IMR-90 (cell line): ENCODE data around the gene ACVR1. TPM values are rescaled to one million over a fixed set of nuclear protein-coding genes. Genes with fewer than 3 reads are reported as not detected.

Experiments
- ATAC-seq: fragments of 200-7000 bp; cut with Tn5 transposase; 2 replicates; pipeline ENCODE4 v1.9.1; 2020; ENCODE audit warnings: low read depth, mild to moderate bottlenecking, moderate library complexity
- BruUV-seq: library from RNA; stranded (reverse); fragments of 400-500 nt; replicated peaks from 2 replicates; lab custom pipeline; 2021; lab: Mats Ljungman, UMichigan
- CTCF ChIA-PET: fragments of 300-600 bp; formaldehyde crosslinking; extraction: SDS; loops from one replicate; lab custom pipeline; 2021; ENCODE audit warnings: antibody characterized with exemption; lab: Yijun Ruan, JAX
- POLR2A ChIA-PET: fragments of 300-600 bp; sonication (Branson Sonifier 250); formaldehyde crosslinking; loops from one replicate; lab custom pipeline; 2022; ENCODE audit warnings: antibody characterized with exemption; ENCODE audit not compliant: unreplicated experiment; lab: Charles Lee
- DNase-seq: peaks from one replicate; pipeline ENCODE4 v3.0.0; 2013
- H2AFZ ChIP-seq: replicated peaks from 2 replicates; pipeline ENCODE3; 2013; ENCODE audit warnings: low read length, mild to moderate bottlenecking; ENCODE audit not compliant: poor library complexity
- H2AK5ac ChIP-seq: 2 replicates; pipeline ENCODE4 v1.6.1; 2013; ENCODE audit warnings: low read depth, low read length, inconsistent platforms
- H2AK9ac ChIP-seq: replicated peaks from 2 replicates; pipeline ENCODE3; 2013; ENCODE audit warnings: mild to moderate bottlenecking, low read depth, low read length, moderate library complexity; ENCODE audit not compliant: poor library complexity
- H2BK120ac ChIP-seq: 2 replicates; pipeline ENCODE4 v1.6.1; 2013; ENCODE audit warnings: low read depth, low read length, inconsistent platforms
- H2BK15ac ChIP-seq: 3 replicates; pipeline ENCODE4 v1.6.1; 2013; ENCODE audit warnings: low read depth, low read length, inconsistent platforms
- H2BK20ac ChIP-seq: 2 replicates; pipeline ENCODE4 v1.6.1; 2013; ENCODE audit warnings: low read depth, mild to moderate bottlenecking, inconsistent platforms, low read length, moderate library complexity
- H2BK5ac ChIP-seq: 2 replicates; pipeline ENCODE4 v1.6.1; 2013; ENCODE audit warnings: mild to moderate bottlenecking, low read depth, low read length, inconsistent platforms; ENCODE audit not compliant: poor library complexity, severe bottlenecking
- H3K14ac ChIP-seq: replicated peaks from 2 replicates; pipeline ENCODE4 v1.6.1; 2013; ENCODE audit warnings: low read depth, low read length, inconsistent platforms
- H3K18ac ChIP-seq: 2 replicates; pipeline ENCODE4 v1.6.1; 2013; ENCODE audit warnings: low read depth, low read length, control low read depth
- H3K23ac ChIP-seq: 2 replicates; pipeline ENCODE4 v1.6.1; 2013; ENCODE audit warnings: low read depth, low read length, inconsistent platforms
- H3K27ac ChIP-seq: 2 replicates; pipeline ENCODE4 v1.5.1; 2013; ENCODE audit warnings: mild to moderate bottlenecking, control low read depth, low read length; ENCODE audit not compliant: insufficient read depth
- H3K27me3 ChIP-seq: 2 replicates; pipeline ENCODE4 v1.6.1; 2013; ENCODE audit warnings: low read length; ENCODE audit not compliant: control insufficient read depth, insufficient read depth
- H3K36me3 ChIP-seq: 2 replicates; pipeline ENCODE4 v1.6.1; 2013; ENCODE audit warnings: low read length, mixed read lengths; ENCODE audit not compliant: control insufficient read depth, insufficient read depth
- H3K4ac ChIP-seq: 2 replicates; pipeline ENCODE4 v1.6.1; 2013; ENCODE audit warnings: low read depth, low read length, inconsistent platforms
- H3K4me1 ChIP-seq: 2 replicates; pipeline ENCODE4 v1.6.1; 2013; ENCODE audit warnings: low read length, mixed read lengths; ENCODE audit not compliant: control insufficient read depth, insufficient read depth
- H3K4me2 ChIP-seq: 2 replicates; pipeline ENCODE4 v1.6.1; 2013; ENCODE audit warnings: low read depth, mild to moderate bottlenecking, control low read depth, low read length, moderate library complexity
- H3K4me3 ChIP-seq: 2 replicates; pipeline ENCODE4 v1.5.1; 2013; ENCODE audit warnings: low read depth, mild to moderate bottlenecking, control low read depth, low read length, moderate library complexity; ENCODE audit not compliant: insufficient read depth
- H3K56ac ChIP-seq: 2 replicates; pipeline ENCODE4 v1.6.1; 2013; ENCODE audit warnings: low read length, inconsistent platforms; ENCODE audit not compliant: insufficient read depth; ENCODE audit errors: extremely low read depth
- H3K79me1 ChIP-seq, 2 experiments: 2 replicates each; pipeline ENCODE4 v1.6.1; 2013; ENCODE audit warnings: low read length in 2 of 2, inconsistent platforms in 1 of 2, low read depth in 1 of 2
- H3K9ac ChIP-seq: 2 replicates; pipeline ENCODE4 v1.6.1; 2013; ENCODE audit warnings: low read depth, low read length, control low read depth
- H3K9me1 ChIP-seq: 2 replicates; pipeline ENCODE4 v1.6.1; 2013; ENCODE audit warnings: low read length, inconsistent platforms; ENCODE audit not compliant: insufficient read depth
- H3K9me3 ChIP-seq: 2 replicates; pipeline ENCODE4 v1.6.1; 2013; ENCODE audit warnings: low read length; ENCODE audit not compliant: control insufficient read depth, insufficient read depth
- H4K20me1 ChIP-seq: 2 replicates; pipeline ENCODE4 v1.6.1; 2013; ENCODE audit warnings: low read length, inconsistent platforms; ENCODE audit not compliant: insufficient read depth
- H4K5ac ChIP-seq: 2 replicates; pipeline ENCODE4 v1.6.1; 2013; ENCODE audit warnings: mild to moderate bottlenecking, low read depth, low read length, control low read depth
- H4K8ac ChIP-seq, 2 experiments: 2 replicates each; pipeline ENCODE4 v1.6.1; 2013; ENCODE audit warnings: low read depth in 2 of 2, low read length in 2 of 2, control low read depth in 1 of 2, inconsistent platforms in 1 of 2
- H4K91ac ChIP-seq: 2 replicates; pipeline ENCODE4 v1.6.1; 2013; ENCODE audit warnings: low read depth, low read length, inconsistent platforms; ENCODE audit not compliant: insufficient read depth
- BHLHE40 ChIP-seq: fragments of 150-350 bp; IDR thresholded peaks from 2 replicates; pipeline ENCODE4 v1.6.1; 2016; ENCODE audit warnings: mild to moderate bottlenecking, low read depth, low read length
- CEBPB ChIP-seq: IDR thresholded peaks from 2 replicates; pipeline ENCODE4 v1.6.1; 2012; ENCODE audit warnings: low read depth, low read length, improper control_type of control experiment
- CHD1 ChIP-seq: IDR thresholded peaks from 2 replicates; pipeline ENCODE4 v1.6.1; 2012; ENCODE audit warnings: low read depth, low read length, improper control_type of control experiment
- FOS ChIP-seq: fragments of 150-350 bp; IDR thresholded peaks from 2 replicates; pipeline ENCODE4 v1.6.1; 2016; ENCODE audit warnings: low read depth, low read length
- MAFK ChIP-seq: IDR thresholded peaks from 2 replicates; pipeline ENCODE4 v1.6.1; 2012; ENCODE audit warnings: low read depth, low read length, improper control_type of control experiment
- MAZ ChIP-seq: IDR thresholded peaks from 2 replicates; pipeline ENCODE4 v1.6.1; 2012; ENCODE audit warnings: low read depth, mild to moderate bottlenecking, low read length, improper control_type of control experiment, moderate library complexity, borderline replicate concordance
- NFE2L2 ChIP-seq: fragments of 150-350 bp; IDR thresholded peaks from 2 replicates; pipeline ENCODE4 v1.6.1; 2016; ENCODE audit warnings: low read depth, mild to moderate bottlenecking, low read length
- POLR2A ChIP-seq: IDR thresholded peaks from 2 replicates; pipeline ENCODE4 v1.6.1; 2012; ENCODE audit warnings: mild to moderate bottlenecking, low read depth, low read length
- RAD21 ChIP-seq: IDR thresholded peaks from 2 replicates; pipeline ENCODE4 v1.6.1; 2012; ENCODE audit warnings: low read length, improper control_type of control experiment
- RCOR1 ChIP-seq: IDR thresholded peaks from 2 replicates; pipeline ENCODE4 v1.6.1; 2012; ENCODE audit warnings: mild to moderate bottlenecking, low read length, improper control_type of control experiment; ENCODE audit not compliant: insufficient replicate concordance
- RFX5 ChIP-seq: IDR thresholded peaks from 2 replicates; pipeline ENCODE4 v1.8.0; 2012; ENCODE audit warnings: low read depth, mild to moderate bottlenecking, low read length, moderate library complexity
- SMC3 ChIP-seq: fragments of 150-350 bp; IDR thresholded peaks from 2 replicates; pipeline ENCODE4 v1.6.1; 2016; ENCODE audit warnings: low read depth, mild to moderate bottlenecking, antibody characterized with exemption, low read length, moderate library complexity
- dilution Hi-C: fragments of 300-500 bp; cut with HindIII; formaldehyde crosslinking; loops from one replicate; pipeline ENCODE4 v1.14.3; 2018; ENCODE audit warnings: low sequenced_read_pairs; ENCODE audit not compliant: unreplicated experiment
- in situ Hi-C: fragments of 300-500 bp; cut with MboI; formaldehyde crosslinking; loops from 3 replicates; pipeline ENCODE4 v1.14.3; 2019; ENCODE audit warnings: low sequenced_read_pairs, inconsistent platforms, mixed read lengths
- intact Hi-C: fragments of 100-400 bp; cut with micrococcal nuclease; formaldehyde crosslinking; loops from 2 replicates; pipeline ENCODE4 v1.10.0; 2022
- polyA plus RNA-seq, 3 experiments: library from polyadenylated mRNA; depleted of rRNA; stranded (reverse); fragments of >200 nt; gene quantifications; 2 replicates each; pipeline ENCODE4 v1.2.3, GENCODE V29; 2012; ENCODE audit warnings: low replicate concordance in 1 of 3
- total RNA-seq: library from RNA; depleted of rRNA; stranded (reverse); fragments of >200 nt; gene quantifications from 2 replicates; pipeline ENCODE4 v1.2.3, GENCODE V29; 2012
- TF ChIP-seq, protein P1 (sequence below): conservative IDR thresholded peaks from 2 replicates; pipeline ENCODE4 v1.5.1; 2012; ENCODE audit warnings: mild to moderate bottlenecking, low read depth, low read length, improper control_type of control experiment
- TF ChIP-seq, protein P2 (sequence below): fragments of 150-350 bp; IDR thresholded peaks from 2 replicates; pipeline ENCODE4 v1.6.1; 2016; ENCODE audit warnings: low read depth, mild to moderate bottlenecking, low read length, moderate library complexity, borderline replicate concordance
- TF ChIP-seq, protein P3 (sequence below): fragments of 150-350 bp; IDR thresholded peaks from 2 replicates; pipeline ENCODE4 v1.6.1; 2017; ENCODE audit warnings: mild to moderate bottlenecking, antibody characterized with exemption, low read length, low read depth

ACVR1 gene
- total and polyA plus RNA-seq, 2 of the 4 experiments (the other 2 are of a cell fraction): 21.1 to 40.8 TPM

DNA sequence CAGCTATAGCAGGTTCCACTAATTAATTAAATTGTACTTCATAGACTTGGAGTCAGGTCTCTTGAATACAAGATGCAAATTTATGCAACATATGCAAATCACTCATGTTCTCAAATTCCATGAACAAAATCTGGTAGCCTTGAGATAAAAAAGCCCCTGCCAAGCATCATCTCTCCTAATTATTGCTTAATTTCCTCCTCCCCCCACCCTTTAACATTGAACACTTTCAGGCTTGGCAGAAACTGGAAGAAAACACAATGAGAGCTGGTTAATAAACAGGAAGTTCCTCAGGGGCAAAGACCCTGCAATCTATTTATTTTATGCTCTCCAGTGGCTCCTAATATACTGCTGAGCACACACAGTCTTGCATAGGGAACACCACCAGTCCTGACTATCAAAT lies 35.6 kb upstream of the ACVR1 start:
- Histone ChIP-seq H3K56ac (no peak overlapping the region), H3K4ac (no peak overlapping the region), H2BK120ac (no peak overlapping the region), H4K5ac (no peak overlapping the region), H3K9me3 (no peaks in the 10 kb centered on the region), H4K91ac (no peak overlapping the region), H2BK20ac (no peak overlapping the region), H2AFZ (no peak overlapping the region), H3K9me1 (no peaks in the 10 kb centered on the region), H3K18ac (no peak overlapping the region), H3K4me3 (no peak overlapping the region), H4K8ac (no peak overlapping the region), H3K14ac (no peak overlapping the region), H3K23ac (no peak overlapping the region), H2BK15ac (no peak overlapping the region), H3K4me2 (no peak overlapping the region), H3K36me3 (no peaks in the 10 kb centered on the region), H2AK5ac (no peak overlapping the region), H3K27ac (no peak overlapping the region), H3K4me1 (no peaks in the 10 kb centered on the region), H3K79me1 (no peaks in the 10 kb centered on the region), H2BK5ac (no peak overlapping the region), H3K27me3 (no peaks in the 10 kb centered on the region; the same call in 1 of the 2 replicates), H3K9ac (no peak overlapping the region), H2AK9ac (no peak overlapping the region), H4K20me1 (no peaks in the 10 kb centered on the region)
- in situ Hi-C loops (no loop called here), intact Hi-C loops (no loop called here), dilution Hi-C loops (no loop called here)
- TF ChIP-seq CHD1 (no peak), RAD21 (no peak), MAZ (no peak), RCOR1 (no peak), POLR2A (no peak), SMC3 (no peak), NFE2L2 (no peak), CEBPB (no peak), RFX5 (no peak), MAFK (no peak), BHLHE40 (no peak), FOS (no peak)
- TF ChIP-seq, protein P1, sequence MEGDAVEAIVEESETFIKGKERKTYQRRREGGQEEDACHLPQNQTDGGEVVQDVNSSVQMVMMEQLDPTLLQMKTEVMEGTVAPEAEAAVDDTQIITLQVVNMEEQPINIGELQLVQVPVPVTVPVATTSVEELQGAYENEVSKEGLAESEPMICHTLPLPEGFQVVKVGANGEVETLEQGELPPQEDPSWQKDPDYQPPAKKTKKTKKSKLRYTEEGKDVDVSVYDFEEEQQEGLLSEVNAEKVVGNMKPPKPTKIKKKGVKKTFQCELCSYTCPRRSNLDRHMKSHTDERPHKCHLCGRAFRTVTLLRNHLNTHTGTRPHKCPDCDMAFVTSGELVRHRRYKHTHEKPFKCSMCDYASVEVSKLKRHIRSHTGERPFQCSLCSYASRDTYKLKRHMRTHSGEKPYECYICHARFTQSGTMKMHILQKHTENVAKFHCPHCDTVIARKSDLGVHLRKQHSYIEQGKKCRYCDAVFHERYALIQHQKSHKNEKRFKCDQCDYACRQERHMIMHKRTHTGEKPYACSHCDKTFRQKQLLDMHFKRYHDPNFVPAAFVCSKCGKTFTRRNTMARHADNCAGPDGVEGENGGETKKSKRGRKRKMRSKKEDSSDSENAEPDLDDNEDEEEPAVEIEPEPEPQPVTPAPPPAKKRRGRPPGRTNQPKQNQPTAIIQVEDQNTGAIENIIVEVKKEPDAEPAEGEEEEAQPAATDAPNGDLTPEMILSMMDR: no peak
- TF ChIP-seq, protein P2, sequence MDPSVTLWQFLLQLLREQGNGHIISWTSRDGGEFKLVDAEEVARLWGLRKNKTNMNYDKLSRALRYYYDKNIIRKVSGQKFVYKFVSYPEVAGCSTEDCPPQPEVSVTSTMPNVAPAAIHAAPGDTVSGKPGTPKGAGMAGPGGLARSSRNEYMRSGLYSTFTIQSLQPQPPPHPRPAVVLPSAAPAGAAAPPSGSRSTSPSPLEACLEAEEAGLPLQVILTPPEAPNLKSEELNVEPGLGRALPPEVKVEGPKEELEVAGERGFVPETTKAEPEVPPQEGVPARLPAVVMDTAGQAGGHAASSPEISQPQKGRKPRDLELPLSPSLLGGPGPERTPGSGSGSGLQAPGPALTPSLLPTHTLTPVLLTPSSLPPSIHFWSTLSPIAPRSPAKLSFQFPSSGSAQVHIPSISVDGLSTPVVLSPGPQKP: no peak
- TF ChIP-seq, protein P3, sequence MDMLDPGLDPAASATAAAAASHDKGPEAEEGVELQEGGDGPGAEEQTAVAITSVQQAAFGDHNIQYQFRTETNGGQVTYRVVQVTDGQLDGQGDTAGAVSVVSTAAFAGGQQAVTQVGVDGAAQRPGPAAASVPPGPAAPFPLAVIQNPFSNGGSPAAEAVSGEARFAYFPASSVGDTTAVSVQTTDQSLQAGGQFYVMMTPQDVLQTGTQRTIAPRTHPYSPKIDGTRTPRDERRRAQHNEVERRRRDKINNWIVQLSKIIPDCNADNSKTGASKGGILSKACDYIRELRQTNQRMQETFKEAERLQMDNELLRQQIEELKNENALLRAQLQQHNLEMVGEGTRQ: no peak
- no peak for ATAC-seq
- POLR2A ChIA-PET: no interaction called here
- no peak for DNase-seq
- BruUV-seq: no TSS peak
- CTCF ChIA-PET: interaction anchor here (0.7 kb wide), 1 partner anchor 16 kb away, joined by 3 read pairs; no protein-coding TSS in a partner anchor
